GM18907 (cell line): ENCODE data around the gene ANAPC7.
"Not testable (repeated sequence)": the region's sequence is repeated elsewhere in the genome, so short reads cannot be mapped to it uniquely, and the experiment has no call there.

Source experiments
- ATAC-seq: cut with Tn5 transposase; IDR thresholded peaks from one replicate; pipeline ENCODE4 v1.9.1; 2021; ENCODE audit warnings: mild to moderate bottlenecking, moderate library complexity; ENCODE audit not compliant: unreplicated experiment

Gene ANAPC7

GRCh38 chr12:110349096-110349495 is 54.4 kb downstream of the ANAPC7 start:
- no peak for ATAC-seq

- ATAC-seq: no peak
Observed at GRCh38 chr12:110348431-110349059, 55.0 kb downstream of the ANAPC7 start.

GRCh38 chr12:110347767-110348166 is 55.7 kb downstream of the ANAPC7 start:
- no peak for ATAC-seq

GRCh38 chr12:110345963-110346362 is 57.5 kb downstream of the ANAPC7 start:
- no peak for ATAC-seq

GRCh38 chr12:110345176-110345661 is 58.3 kb downstream of the ANAPC7 start:
- no peak for ATAC-seq

- no peak for ATAC-seq
Observed at GRCh38 chr12:110344657-110345056, 58.9 kb downstream of the ANAPC7 start.

- no peak for ATAC-seq
Observed at GRCh38 chr12:110343736-110344555, 59.6 kb downstream of the ANAPC7 start.

- no peak for ATAC-seq
Observed at GRCh38 chr12:110343114-110343513, 60.4 kb downstream of the ANAPC7 start.

- no peak for ATAC-seq
Observed at GRCh38 chr12:110342157-110342556, 61.4 kb downstream of the ANAPC7 start.

- ATAC-seq: no peak
Observed at GRCh38 chr12:110340706-110341105, 62.8 kb downstream of the ANAPC7 start.

GRCh38 chr12:110340261-110340660 is 63.2 kb downstream of the ANAPC7 start:
- not testable (repeated sequence) for ATAC-seq

- ATAC-seq: no peak
Observed at GRCh38 chr12:110339184-110339952, 64.1 kb downstream of the ANAPC7 start.

- ATAC-seq: no peak
Observed at GRCh38 chr12:110338754-110339153, 64.8 kb downstream of the ANAPC7 start.

- ATAC-seq: no peak
Observed at GRCh38 chr12:110337912-110338710, 65.4 kb downstream of the ANAPC7 start.

GRCh38 chr12:110335481-110336045 is 67.9 kb downstream of the ANAPC7 start:
- no peak for ATAC-seq

- no peak for ATAC-seq
Observed at GRCh38 chr12:110333201-110333600, 70.3 kb downstream of the ANAPC7 start.

GRCh38 chr12:110330544-110330943 is 73.0 kb downstream of the ANAPC7 start:
- no peak for ATAC-seq

- no peak for ATAC-seq
Observed at GRCh38 chr12:110330124-110330523, 73.4 kb downstream of the ANAPC7 start.

GRCh38 chr12:110329710-110330109 is 73.8 kb downstream of the ANAPC7 start:
- ATAC-seq: no peak
